H9 (cell line): ENCODE measurements around the gene ATF3. TPM values are rescaled to one million over a fixed set of nuclear protein-coding genes. Genes with fewer than 3 reads are reported as not detected.

Experiments used
- DNase-seq: peaks from one replicate; pipeline ENCODE4 v3.0.0-alpha.2; 2017
- H2AFZ ChIP-seq: one replicate; pipeline ENCODE4 v1.6.1; 2013; ENCODE audit warnings: mild to moderate bottlenecking, low read length, control low read depth, moderate library complexity
- H2AK5ac ChIP-seq: 2 replicates; pipeline ENCODE4 v1.6.1; 2013; ENCODE audit warnings: low read length, control low read depth, mixed read lengths; ENCODE audit not compliant: insufficient read length
- H2BK120ac ChIP-seq: one replicate; pipeline ENCODE4 v1.6.1; 2013; ENCODE audit warnings: low read depth, mild to moderate bottlenecking, low read length, control low read depth, inconsistent platforms; ENCODE audit not compliant: poor library complexity, severe bottlenecking
- H2BK12ac ChIP-seq: 2 replicates; pipeline ENCODE4 v1.6.1; 2013; ENCODE audit warnings: low read length, control low read depth, mixed read lengths, low read depth; ENCODE audit not compliant: insufficient read length
- H2BK15ac ChIP-seq: 2 replicates; pipeline ENCODE4 v1.6.1; 2013; ENCODE audit warnings: low read depth, low read length, control low read depth
- H2BK20ac ChIP-seq: one replicate; pipeline ENCODE4 v1.6.1; 2013; ENCODE audit warnings: low read depth, mild to moderate bottlenecking, low read length, control low read depth, inconsistent platforms; ENCODE audit not compliant: poor library complexity, severe bottlenecking
- H2BK5ac ChIP-seq: 2 replicates; pipeline ENCODE4 v1.6.1; 2013; ENCODE audit warnings: low read length, control low read depth, mixed read lengths; ENCODE audit not compliant: insufficient read length
- H3K14ac ChIP-seq: 2 replicates; pipeline ENCODE4 v1.6.1; 2013; ENCODE audit warnings: low read length, control low read depth; ENCODE audit not compliant: insufficient read depth
- H3K18ac ChIP-seq: 2 replicates; pipeline ENCODE4 v1.6.1; 2013; ENCODE audit warnings: low read depth, mild to moderate bottlenecking, mixed read lengths, low read length, control low read depth; ENCODE audit not compliant: insufficient read length
- H3K23ac ChIP-seq: 2 replicates; pipeline ENCODE4 v1.6.1; 2013; ENCODE audit warnings: low read length, control low read depth, mixed read lengths, low read depth; ENCODE audit not compliant: insufficient read length
- H3K23me2 ChIP-seq: 2 replicates; pipeline ENCODE4 v1.6.1; 2013; ENCODE audit warnings: low read depth, mild to moderate bottlenecking, mixed read lengths, low read length, control low read depth; ENCODE audit not compliant: insufficient read length, poor library complexity, severe bottlenecking
- H3K27ac ChIP-seq: 2 replicates; pipeline ENCODE4 v1.5.1; 2013; ENCODE audit warnings: low read length, control low read depth, mixed read lengths, low read depth; ENCODE audit not compliant: insufficient read length
- H3K27me3 ChIP-seq: 2 replicates; pipeline ENCODE4 v1.6.1; 2013; ENCODE audit warnings: low read length, control low read depth, inconsistent platforms; ENCODE audit not compliant: insufficient read depth
- H3K4ac ChIP-seq: 2 replicates; pipeline ENCODE4 v1.6.1; 2013; ENCODE audit warnings: low read depth, mild to moderate bottlenecking, control low read depth, inconsistent platforms, low read length, moderate library complexity
- H3K4me1 ChIP-seq: 2 replicates; pipeline ENCODE4 v1.6.1; 2013; ENCODE audit warnings: low read length, control low read depth, inconsistent platforms; ENCODE audit not compliant: insufficient read depth
- H3K4me2 ChIP-seq: 2 replicates; pipeline ENCODE4 v1.6.1; 2013; ENCODE audit warnings: low read length, control low read depth, mixed read lengths; ENCODE audit not compliant: insufficient read length, insufficient read depth
- H3K56ac ChIP-seq: 2 replicates; pipeline ENCODE4 v1.6.1; 2013; ENCODE audit warnings: low read depth, mild to moderate bottlenecking, mixed read lengths, low read length, control low read depth; ENCODE audit not compliant: insufficient read length
- H3K79me1 ChIP-seq: 2 replicates; pipeline ENCODE4 v1.6.1; 2013; ENCODE audit warnings: low read depth, mild to moderate bottlenecking, moderate library complexity, low read length, control low read depth, inconsistent platforms; ENCODE audit not compliant: insufficient read depth, poor library complexity, severe bottlenecking
- H3K79me2 ChIP-seq: 2 replicates; pipeline ENCODE4 v1.6.1; 2013; ENCODE audit warnings: low read length, control low read depth, inconsistent platforms; ENCODE audit not compliant: insufficient read depth
- H3K9ac ChIP-seq: 2 replicates; pipeline ENCODE4 v1.6.1; 2013; ENCODE audit warnings: low read length, control low read depth, mixed read lengths; ENCODE audit not compliant: insufficient read length; ENCODE audit errors: extremely low read depth
- H3K9me3 ChIP-seq: one replicate; pipeline ENCODE4 v1.6.1; 2013; ENCODE audit warnings: low read depth, low read length, inconsistent platforms; ENCODE audit not compliant: control insufficient read depth
- H3T11ph ChIP-seq: one replicate; pipeline ENCODE4 v1.6.1; 2013; ENCODE audit warnings: mild to moderate bottlenecking, low read length, control low read depth, inconsistent platforms
- H4K20me1 ChIP-seq: one replicate; pipeline ENCODE4 v1.6.1; 2013; ENCODE audit not compliant: control insufficient read depth, insufficient read length, insufficient read depth
- H4K5ac ChIP-seq: 2 replicates; pipeline ENCODE4 v1.6.1; 2013; ENCODE audit warnings: low read depth, mild to moderate bottlenecking, mixed read lengths, low read length, control low read depth; ENCODE audit not compliant: insufficient read length
- H4K8ac ChIP-seq: replicated peaks from 2 replicates; pipeline ENCODE4 v1.6.1; 2013; ENCODE audit warnings: low read length, control low read depth, mixed read lengths, low read depth; ENCODE audit not compliant: insufficient read length
- H4K91ac ChIP-seq: 2 replicates; pipeline ENCODE4 v1.6.1; 2013; ENCODE audit warnings: low read depth, mild to moderate bottlenecking, moderate library complexity, mixed read lengths, low read length, control low read depth; ENCODE audit not compliant: insufficient read length
- H3K27ac Mint-ChIP-seq, 3 experiments: 2 replicates in 2 of 3; 3 replicates in 1 of 3; pipeline ENCODE4 v1.8.0; 2020 to 2021; ENCODE audit warnings: mixed read lengths in 3 of 3, mild to moderate bottlenecking in 1 of 3, moderate library complexity in 1 of 3
- H3K27me3 Mint-ChIP-seq: 2 replicates; pipeline ENCODE4 v1.8.0; 2021; ENCODE audit warnings: low read depth, mild to moderate bottlenecking, moderate library complexity, mixed read lengths
- H3K36me3 Mint-ChIP-seq, 3 experiments: 2 replicates in 2 of 3; 3 replicates in 1 of 3; pipeline ENCODE4 v1.8.0; 2020 to 2021; ENCODE audit warnings: low read depth in 3 of 3, mixed read lengths in 3 of 3; ENCODE audit not compliant: insufficient read depth in 1 of 3
- H3K4me1 Mint-ChIP-seq, 2 experiments: 2 replicates each; pipeline ENCODE4 v1.8.0; 2020; ENCODE audit warnings: mixed read lengths in 2 of 2
- H3K4me3 Mint-ChIP-seq, 2 experiments: 2 replicates in 1 of 2; 3 replicates in 1 of 2; pipeline ENCODE4 v1.8.0; 2020 to 2021; ENCODE audit warnings: mild to moderate bottlenecking in 2 of 2, mixed read lengths in 2 of 2, moderate library complexity in 1 of 2
- H3K9me3 Mint-ChIP-seq, 2 experiments: 2 replicates in 1 of 2; 3 replicates in 1 of 2; pipeline ENCODE4 v1.8.0; 2020; ENCODE audit warnings: mild to moderate bottlenecking in 2 of 2, mixed read lengths in 2 of 2, moderate library complexity in 1 of 2
- CTCF ChIP-seq: fragments of 200-600 bp; sonication (generic); conservative IDR thresholded peaks from 3 replicates; pipeline ENCODE4 v1.8.0; 2021; ENCODE audit warnings: antibody characterized with exemption, mild to moderate bottlenecking
- WGBS: extraction: QIAGEN DNeasy Blood & Tissue Kit; methylation state at CpG from one replicate; pipeline ENCODE4 v1.1.7; 2013; ENCODE audit warnings: missing lambda C conversion rate, low lambda C conversion rate, mixed read lengths; ENCODE audit not compliant: insufficient read length; ENCODE audit errors: extremely low coverage; 5-methylcytosine and 5-hydroxymethylcytosine counted together
- total RNA-seq: library from RNA; stranded (reverse); gene quantifications from 2 replicates; pipeline ENCODE4 v1.2.1, GENCODE V29; 2021

The ATF3 gene
- total RNA-seq, 1 experiment from 2014 or later = 14.7 TPM

- H3K4me3 Mint-ChIP-seq = no peak overlapping the region
Measured at GRCh38 chr1:212561501-212561931, 47.0 kb upstream of the ATF3 start.

More at GRCh38 chr1:212561501-212561931, 47.0 kb upstream of the ATF3 start:
- no peaks in the 10 kb centered on the region for H3K79me1 ChIP-seq
- Mint-ChIP-seq H3K27ac (no peak overlapping the region), H3K36me3 (no peaks in the 10 kb centered on the region), H3K9me3 (peaks cover 0 to 4% of the 10 kb centered on the region in 2 experiments; a peak in 2 of 5 replicates), H3K4me1 (peaks cover 11 to 12% of the 10 kb centered on the region in 2 experiments), H3K27me3 (peaks cover 46% of the 10 kb centered on the region)
- H2BK12ac ChIP-seq = no peak overlapping the region
- no peak overlapping the region for H3K23ac ChIP-seq
- H3K79me2 ChIP-seq = no peaks in the 10 kb centered on the region
- H3K9me3 ChIP-seq = no peaks in the 10 kb centered on the region
- DNase-seq = no peak
- no CpG with 5 or more reads among the region's 5 CpGs for WGBS
- no peaks in the 10 kb centered on the region for H4K20me1 ChIP-seq
- no peak overlapping the region for H2AFZ ChIP-seq
- no peak overlapping the region for H3K4me2 ChIP-seq
- no peak overlapping the region for H4K5ac ChIP-seq
- H3K27me3 ChIP-seq = no peaks in the 10 kb centered on the region
- H2AK5ac ChIP-seq = no peak overlapping the region
- no peak overlapping the region for H2BK5ac ChIP-seq
- no peak overlapping the region for H3K14ac ChIP-seq
- no peak overlapping the region for H3K56ac ChIP-seq
- no peak overlapping the region for H2BK20ac ChIP-seq
- H3T11ph ChIP-seq = no peak overlapping the region
- TF ChIP-seq CTCF = no peak
- peaks cover 5% of the 10 kb centered on the region for H3K23me2 ChIP-seq
- H2BK15ac ChIP-seq = no peak overlapping the region
- no peak overlapping the region for H3K4ac ChIP-seq
- H3K27ac ChIP-seq = no peak overlapping the region
- no peak overlapping the region for H3K18ac ChIP-seq
- H4K8ac ChIP-seq = no peak overlapping the region
- no peak overlapping the region for H4K91ac ChIP-seq
- no peak overlapping the region for H3K9ac ChIP-seq
- no peak overlapping the region for H2BK120ac ChIP-seq
- no peaks in the 10 kb centered on the region for H3K4me1 ChIP-seq
